Measurements from ENCODE around the gene AGPS.

AGPS gene

DNA sequence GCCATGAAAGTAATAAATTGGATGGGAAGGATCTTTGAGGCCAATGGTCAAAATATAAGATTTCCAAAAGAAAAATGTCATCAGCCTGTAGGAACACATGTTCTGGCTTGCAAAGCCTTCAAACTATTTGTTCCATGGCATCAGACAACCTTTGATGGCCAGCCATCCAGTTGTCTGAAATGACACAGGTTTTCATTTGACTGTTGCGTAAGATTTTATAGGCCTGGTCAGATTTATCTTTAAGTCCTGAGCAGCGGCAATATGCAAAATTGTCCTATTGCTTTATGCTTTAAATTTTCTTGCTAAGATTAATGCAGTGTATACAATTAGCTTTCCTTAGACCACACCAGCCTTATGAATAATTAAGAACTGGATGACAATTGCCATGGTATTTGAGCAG lies 167.1 kb downstream of the AGPS start:
- no peak for DNase-seq
- in situ Hi-C loops (cut with MboI; ENCODE audit: low pct_unique_long_range_greater_than_20kb, low sequenced_read_pairs): no loop called here

DNA sequence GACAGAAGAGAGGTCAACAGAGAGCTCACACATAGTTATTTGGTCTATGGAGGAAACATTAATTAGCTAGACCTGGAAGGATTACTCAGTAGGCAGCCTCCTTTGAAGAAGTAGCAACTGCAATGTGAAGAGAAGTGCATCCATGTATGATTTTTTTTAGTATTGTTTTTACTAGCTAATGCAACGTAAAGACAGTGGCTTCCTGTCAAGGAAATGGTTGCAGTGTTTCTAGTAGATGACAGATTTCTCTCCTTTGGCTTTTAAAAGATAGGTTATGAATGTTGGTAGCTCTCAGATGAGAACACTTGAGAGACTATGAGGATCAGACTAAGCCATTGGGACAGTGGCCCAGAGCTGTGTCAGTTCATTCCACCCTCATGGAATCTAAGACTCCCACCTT lies 175.8 kb downstream of the AGPS start:
- in situ Hi-C loops (cut with MboI; ENCODE audit: low pct_unique_long_range_greater_than_20kb, low sequenced_read_pairs): no loop called here
- no peak for DNase-seq

DNA sequence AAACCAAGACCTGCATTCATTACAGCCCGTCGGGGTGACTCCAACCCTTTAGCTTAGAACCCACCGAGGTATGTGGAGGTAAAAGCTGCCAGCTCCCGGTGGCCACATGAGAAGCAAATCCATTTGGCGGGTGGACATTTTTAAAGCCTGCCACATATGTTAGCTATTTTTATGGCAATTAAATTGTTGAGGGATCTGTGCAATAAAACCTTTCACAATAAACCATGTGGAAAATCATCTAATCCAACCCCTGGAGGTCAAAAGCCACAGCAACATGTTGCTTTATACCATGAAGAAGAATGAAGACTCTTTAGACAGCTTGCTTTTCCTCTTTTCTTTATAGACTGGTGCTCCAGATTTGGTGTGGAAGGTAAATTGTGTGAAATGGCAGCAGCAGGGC lies 176.3 kb downstream of the AGPS start:
- in situ Hi-C loops (cut with MboI; ENCODE audit: low pct_unique_long_range_greater_than_20kb, low sequenced_read_pairs): no loop called here
- no peak for DNase-seq

DNA sequence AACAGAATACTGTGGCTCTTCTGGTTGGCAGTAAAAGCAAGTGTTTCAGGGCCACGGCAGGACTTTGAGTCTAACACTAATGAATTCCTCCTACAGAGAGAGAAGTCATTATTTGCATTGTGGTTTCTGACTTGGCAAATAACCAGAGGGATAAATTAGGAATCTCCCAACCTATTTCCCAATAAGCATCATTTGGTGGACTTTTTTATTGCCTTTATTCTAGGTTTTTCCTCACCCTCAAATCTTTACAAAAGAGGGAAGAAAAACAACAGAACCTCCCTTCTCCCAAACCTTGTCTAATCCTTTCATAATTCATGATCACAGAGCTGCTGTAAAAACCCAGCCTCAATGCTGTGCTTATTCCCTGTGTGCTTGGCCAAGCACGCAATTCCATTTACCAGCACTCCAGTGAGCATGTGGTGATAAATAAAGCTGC lies 179.7 kb downstream of the AGPS start:
- in situ Hi-C loops (cut with MboI; ENCODE audit: low pct_unique_long_range_greater_than_20kb, low sequenced_read_pairs): no loop called here
- no peak for DNase-seq

DNA sequence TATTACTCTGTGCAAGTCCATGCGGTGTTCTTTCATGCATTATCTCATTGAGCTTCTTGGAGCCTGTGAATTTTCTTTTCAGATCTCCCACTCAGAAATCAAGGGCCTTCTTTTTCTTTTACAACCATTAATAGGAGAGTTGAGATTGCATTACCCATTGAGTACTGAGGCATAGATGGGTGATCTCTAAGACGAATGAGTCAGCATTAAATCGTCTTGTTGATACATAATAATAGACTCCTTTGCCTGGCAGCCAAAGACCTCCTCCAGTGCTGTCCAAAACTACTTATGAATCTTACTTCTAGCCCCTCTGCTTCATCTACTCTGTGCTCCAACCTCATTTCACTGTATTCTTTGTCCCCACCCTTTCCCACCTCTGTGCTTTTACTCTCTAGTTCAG lies 180.5 kb downstream of the AGPS start:
- DNase-seq: no peak

DNA sequence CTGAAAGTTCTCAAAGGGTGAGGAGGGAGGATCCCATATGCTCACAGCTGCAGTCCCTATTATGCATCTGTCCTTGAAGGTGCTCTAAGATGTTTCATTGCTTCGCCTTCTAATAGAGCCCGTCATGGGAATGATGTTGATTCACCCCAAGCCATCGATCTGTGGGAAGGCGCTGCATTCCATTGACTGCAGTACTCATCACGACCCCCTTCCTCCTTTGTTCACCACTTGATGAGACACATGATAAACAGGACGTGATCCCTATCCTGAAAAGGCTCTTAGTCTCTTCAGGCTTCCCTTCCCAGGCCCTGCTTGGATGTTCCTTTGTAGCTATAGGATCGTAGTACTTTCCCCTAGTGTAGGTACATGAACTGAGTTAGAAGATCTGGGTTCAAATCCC lies 181.8 kb downstream of the AGPS start:
- in situ Hi-C loops (cut with MboI; ENCODE audit: low pct_unique_long_range_greater_than_20kb, low sequenced_read_pairs): no loop called here
- DNase-seq: no peak

More for the DNA sequence above, 180.5 kb downstream of the AGPS start:
- in situ Hi-C loops (cut with MboI; ENCODE audit: low pct_unique_long_range_greater_than_20kb, low sequenced_read_pairs): no loop called here

DNA sequence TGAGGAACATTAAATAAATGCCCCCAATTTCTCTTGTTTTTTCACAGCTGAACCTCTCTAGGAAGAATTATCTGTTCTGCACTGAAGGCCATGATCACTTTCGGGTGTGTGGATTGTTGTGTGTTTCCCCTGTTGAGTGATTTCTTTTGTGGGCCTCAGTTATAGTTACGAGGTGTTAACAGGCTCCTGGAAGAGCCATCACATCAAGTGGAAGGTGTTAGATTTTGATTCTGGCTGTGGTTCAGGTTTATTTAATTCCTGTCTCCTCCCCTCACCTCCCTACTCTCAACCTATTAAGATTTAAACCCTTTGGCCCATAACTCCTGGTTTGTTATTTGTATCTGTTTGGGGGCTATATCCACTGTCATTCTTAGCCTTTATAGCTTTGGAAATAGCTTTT lies 182.8 kb downstream of the AGPS start:
- no peak for DNase-seq
- in situ Hi-C loops (cut with MboI; ENCODE audit: low pct_unique_long_range_greater_than_20kb, low sequenced_read_pairs): no loop called here

DNA sequence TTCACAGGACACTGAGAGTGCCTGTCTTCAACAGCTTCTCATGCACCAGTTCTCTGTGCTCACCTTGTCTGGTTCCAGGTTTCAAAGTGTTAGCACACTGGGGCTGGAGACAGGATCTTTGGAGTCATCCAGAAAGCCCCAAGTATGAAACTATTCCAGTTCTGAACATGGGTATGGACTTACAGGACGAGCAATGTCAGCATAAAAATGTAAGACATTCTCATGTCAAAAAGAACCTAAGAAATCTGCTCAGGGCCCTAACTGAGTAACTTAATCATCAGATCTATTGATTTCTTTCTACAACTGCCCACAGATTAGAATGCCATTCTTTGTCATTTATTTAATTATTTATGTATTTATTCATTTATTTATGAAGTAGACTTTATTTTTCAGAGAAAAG lies 184.5 kb downstream of the AGPS start:
- in situ Hi-C loops (cut with MboI; ENCODE audit: low pct_unique_long_range_greater_than_20kb, low sequenced_read_pairs): no loop called here
- no peak for DNase-seq

DNA sequence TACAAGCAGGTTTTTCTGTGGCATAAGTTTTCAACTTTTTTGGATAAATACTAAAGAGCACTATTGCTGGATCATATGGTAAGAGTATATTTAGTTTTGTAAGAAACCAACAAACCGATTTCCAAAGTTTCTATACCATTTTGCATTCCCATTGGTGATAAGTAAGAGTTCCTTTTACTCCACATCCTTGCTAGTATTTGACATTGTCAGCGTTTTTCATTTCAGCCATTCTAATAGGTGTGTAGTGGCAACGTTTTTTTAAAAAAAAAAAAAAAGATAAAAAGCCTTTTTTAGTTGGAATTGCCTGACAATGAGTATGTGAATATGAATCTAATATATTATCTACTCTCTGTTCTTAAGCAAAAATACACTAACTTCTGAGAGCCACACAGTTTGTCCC lies 185.9 kb downstream of the AGPS start:
- no peak for DNase-seq
- in situ Hi-C loops (cut with MboI; ENCODE audit: low pct_unique_long_range_greater_than_20kb, low sequenced_read_pairs): no loop called here

DNA sequence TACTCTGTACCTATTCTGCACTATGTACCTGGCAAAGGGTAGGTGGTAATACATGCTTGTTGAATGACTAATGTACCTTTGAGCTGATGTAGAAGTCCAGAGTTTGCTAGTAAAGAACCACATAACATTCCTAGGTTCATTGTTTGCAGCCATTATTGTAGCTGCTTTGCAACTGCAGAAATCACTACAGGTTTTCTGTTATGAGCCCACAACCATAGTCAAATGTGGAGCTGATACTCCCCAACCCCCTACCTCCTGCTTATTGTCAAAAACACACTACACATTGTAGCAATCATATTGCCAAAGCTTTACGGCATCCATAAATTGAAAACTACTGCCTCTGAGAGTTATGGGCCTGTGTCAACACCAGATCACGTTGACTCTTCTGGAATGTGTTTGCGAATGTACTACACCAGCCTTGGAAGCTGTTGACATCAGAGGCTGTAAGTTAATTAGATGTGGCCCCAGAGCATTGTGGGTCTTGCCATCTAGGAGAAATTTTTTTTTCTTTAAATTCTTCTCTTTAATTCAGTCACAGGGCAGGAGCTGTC lies 187.0 kb downstream of the AGPS start:
- DNase-seq: no peak
- in situ Hi-C loops (cut with MboI; ENCODE audit: low pct_unique_long_range_greater_than_20kb, low sequenced_read_pairs): no loop called here

DNA sequence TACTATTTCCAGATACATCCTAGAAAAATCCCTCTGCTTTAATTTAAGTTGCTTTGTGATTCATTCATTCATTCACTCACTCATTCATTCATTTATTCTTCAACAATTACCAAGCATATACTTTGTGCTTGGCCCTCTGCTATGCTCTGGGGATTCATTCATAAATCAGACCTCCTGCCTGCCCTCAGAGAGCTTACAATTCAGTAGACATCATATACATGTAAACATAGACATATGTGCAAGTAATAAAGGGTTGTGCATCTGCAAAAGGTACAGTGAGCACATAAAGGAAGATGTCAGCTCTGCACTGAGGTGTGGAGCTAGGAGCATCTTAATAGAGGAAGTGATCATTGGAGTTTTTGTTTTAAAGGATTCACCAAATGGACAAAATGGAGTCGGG lies 189.4 kb downstream of the AGPS start:
- no peak for DNase-seq
- in situ Hi-C loops (cut with MboI; ENCODE audit: low pct_unique_long_range_greater_than_20kb, low sequenced_read_pairs): no loop called here

DNA sequence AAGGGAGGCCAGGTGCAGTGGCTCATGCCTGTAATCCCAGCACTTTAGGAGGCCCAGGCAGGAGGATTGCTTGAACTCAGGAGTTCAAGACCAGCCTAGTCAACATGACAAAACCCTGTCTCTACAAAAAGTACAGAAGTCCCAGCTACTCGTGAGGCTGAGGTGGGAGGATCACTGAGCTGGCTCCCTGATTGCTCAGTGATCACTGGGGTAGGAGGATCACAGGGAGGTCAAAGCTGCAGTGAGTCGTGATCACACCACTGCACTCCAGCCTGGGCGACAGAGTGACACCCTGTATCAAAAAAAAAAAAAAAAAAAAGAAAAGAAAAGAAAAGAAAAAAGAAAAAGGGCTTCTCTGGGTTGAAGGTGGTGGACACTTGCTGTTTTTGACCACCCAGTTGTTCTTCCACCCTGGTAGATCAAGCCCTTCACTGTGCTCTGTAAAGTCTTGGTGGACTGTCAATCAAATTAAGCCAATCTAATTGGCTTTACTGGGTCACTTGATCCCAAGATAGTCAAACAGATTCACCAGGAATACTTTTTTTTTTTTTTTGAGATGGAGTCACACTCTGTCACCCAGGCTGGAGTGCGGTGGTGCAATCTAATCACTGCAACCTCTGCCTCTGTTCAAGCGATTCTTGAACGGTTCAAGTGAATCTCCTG lies 191.6 kb downstream of the AGPS start:
- no peak for DNase-seq
- in situ Hi-C loops (cut with MboI; ENCODE audit: low pct_unique_long_range_greater_than_20kb, low sequenced_read_pairs): no loop called here

DNA sequence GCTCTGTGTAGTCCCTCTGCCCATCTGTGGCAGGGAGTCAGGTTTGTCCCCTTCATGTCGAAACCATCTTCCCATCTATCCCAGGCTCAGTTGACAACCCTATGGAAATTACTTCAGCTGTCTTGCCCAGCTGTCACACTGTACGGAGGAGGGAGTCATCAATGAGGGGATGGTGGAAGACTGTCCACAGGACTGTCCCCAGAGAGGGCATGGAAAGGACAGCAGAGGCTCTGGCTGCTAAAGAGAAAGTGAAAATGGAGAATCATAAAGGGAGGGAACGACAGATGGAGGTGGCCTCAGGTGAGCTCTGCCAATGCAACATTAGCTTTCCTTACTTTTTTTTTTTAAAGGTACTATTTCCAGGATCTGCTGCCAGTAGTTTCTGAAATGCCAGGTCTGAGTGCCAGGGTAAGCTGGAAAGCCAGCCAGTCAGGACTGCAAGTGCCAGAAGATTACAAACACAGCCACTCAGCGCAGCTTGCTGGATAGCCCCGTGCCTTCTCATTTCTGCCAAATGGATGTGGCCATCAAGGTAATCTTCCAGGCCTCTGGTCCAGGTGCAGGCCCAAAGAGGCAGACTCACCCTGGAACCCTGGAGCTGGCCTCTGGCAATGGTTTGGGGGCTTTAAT lies 192.8 kb downstream of the AGPS start:
- in situ Hi-C loops (cut with MboI; ENCODE audit: low pct_unique_long_range_greater_than_20kb, low sequenced_read_pairs): no loop called here

DNA sequence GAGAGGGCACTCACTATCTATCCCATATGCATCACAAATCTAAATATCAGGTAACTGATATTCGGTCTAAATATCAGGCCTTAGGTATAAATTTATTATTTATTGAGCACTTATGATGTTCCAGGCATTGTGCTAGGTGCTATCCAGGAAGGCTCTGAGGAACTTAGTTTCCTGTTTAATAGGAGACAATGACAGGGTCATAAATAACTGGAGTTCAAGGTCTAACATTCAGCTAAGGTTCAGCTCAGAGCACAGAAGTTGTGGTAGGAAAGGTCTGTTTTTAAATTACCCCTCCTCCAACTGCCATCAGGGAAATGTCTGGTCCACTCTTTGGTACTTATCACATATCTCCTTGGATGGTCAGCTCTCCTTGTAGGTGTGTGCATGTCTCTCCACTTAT lies 193.6 kb downstream of the AGPS start:
- DNase-seq: no peak
- in situ Hi-C loops (cut with MboI; ENCODE audit: low pct_unique_long_range_greater_than_20kb, low sequenced_read_pairs): no loop called here

More for the DNA sequence above, 192.8 kb downstream of the AGPS start:
- DNase-seq: no peak

DNA sequence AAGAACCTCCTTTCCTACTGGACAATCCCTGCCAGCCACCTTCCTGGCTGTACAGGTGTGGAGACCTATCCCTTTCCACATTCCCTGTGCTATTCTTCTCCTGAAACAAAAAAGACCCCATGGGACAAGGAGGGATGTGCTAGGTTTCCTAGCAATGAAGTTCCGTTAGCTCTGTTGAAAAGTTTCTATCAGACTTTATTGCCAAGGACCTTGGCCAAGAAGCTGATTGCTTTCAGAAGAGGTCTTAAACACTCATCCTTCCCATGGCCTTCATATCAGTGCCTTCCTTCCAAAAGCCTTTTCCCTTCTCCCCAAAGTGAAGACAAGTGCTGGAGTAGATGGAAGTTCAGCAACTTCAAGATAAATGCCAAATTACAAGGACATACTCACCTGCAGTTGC lies 194.8 kb downstream of the AGPS start:
- no peak for DNase-seq
- in situ Hi-C loops (cut with MboI; ENCODE audit: low pct_unique_long_range_greater_than_20kb, low sequenced_read_pairs): no loop called here

DNA sequence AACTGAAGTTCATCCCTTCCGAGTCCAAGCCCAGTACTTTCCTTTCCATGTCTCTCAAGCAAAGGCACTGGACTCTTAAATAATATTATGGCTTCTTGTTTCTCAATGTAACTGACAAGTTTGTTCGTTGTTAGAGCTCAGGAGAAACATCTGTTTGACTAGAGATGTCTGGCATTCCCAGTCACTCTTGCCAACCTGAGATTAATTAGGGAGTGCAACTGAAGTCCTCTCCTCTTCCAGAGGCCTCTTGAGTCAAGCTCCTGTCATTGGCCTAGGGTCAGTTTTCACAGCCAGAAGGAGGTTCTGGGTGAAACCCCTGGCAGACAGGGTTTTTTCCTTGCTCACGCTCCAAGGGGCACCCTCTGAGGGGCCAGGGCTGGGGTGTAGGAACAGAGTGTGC lies 196.1 kb downstream of the AGPS start:
- in situ Hi-C loops (cut with MboI; ENCODE audit: low pct_unique_long_range_greater_than_20kb, low sequenced_read_pairs): no loop called here
- DNase-seq: no peak

DNA sequence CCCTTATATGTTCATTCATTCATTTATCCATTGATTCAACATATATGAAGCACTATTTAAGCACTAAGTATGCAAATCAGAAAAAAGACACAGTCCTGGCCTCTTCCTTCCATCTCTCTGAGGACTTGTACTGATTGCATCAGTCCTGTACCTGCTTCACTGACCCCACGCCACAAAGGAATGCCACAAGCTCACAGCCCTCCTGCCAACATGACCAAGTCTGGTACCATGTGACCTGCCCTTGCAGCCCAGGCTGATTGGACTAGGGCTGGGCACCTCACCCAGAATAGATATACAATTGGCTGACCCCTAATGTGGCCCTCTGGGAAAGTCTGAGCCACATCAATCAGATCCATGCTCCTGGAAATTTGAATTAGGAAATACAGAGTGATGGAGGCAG lies 196.6 kb downstream of the AGPS start:
- DNase-seq: no peak
- in situ Hi-C loops (cut with MboI; ENCODE audit: low pct_unique_long_range_greater_than_20kb, low sequenced_read_pairs): no loop called here

DNA sequence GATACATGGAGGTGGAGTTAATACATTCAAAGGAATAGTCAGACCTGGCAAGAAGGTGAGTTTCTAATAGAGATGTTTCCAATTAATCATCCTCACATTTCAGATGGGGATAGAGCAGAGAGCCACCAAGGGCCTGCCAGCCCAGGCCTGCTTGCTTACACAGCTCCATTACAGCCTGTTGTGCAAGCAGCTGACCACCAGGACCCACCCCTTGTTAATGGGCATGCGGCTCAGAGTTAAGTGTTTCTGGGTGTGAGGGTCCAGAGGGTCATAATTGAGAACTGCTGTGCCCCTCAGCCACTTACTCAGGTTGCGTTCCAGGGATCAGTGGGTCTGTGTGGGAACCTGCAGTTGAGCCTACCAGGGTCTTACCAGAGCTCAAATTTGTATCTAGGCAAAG lies 199.8 kb downstream of the AGPS start:
- no peak for DNase-seq
- in situ Hi-C loops (cut with MboI; ENCODE audit: low pct_unique_long_range_greater_than_20kb, low sequenced_read_pairs): no loop called here

DNA sequence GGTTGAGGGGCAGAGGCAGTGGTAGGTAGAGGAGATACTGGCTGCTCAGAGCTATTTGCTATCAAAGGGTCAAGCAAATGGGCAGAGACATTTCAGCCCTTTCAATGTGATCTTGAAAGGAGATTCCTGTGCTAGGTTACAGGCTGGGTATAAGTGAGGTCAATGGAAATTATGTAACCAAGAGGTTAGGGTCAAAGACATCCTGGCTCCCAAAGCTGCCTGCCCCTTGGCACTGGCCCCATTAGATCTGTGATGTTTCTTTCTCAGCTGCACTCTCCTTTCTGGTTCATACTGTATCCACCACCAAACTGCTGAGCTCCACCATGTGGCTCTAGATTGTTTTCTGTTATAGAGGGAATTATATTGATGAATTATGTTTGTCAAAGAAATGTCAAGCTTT lies 200.4 kb downstream of the AGPS start:
- in situ Hi-C loops (cut with MboI; ENCODE audit: low pct_unique_long_range_greater_than_20kb, low sequenced_read_pairs): no loop called here
- no peak for DNase-seq

DNA sequence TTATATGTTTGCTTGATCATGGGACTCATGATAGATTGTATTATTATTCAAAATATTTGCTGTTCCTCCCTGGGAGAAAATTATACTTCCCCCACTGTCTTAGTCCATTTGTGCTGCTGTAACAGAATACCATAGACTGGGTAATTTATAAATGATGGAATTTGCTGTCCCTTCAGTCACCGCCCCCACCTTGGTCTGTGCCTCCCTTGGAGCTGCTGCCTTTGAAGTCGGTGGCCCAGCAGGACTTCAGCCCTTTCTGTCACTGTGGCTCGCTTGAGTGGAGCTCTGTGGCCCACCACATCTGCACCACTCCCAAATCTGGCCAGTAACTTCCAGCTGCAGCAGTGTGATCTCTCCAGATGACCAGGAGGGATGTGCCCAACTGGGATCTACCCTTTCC lies 200.8 kb downstream of the AGPS start:
- in situ Hi-C loops (cut with MboI; ENCODE audit: low pct_unique_long_range_greater_than_20kb, low sequenced_read_pairs): no loop called here
- no peak for DNase-seq

Data from KBM-7 (cell line).